ENCODE results near the gene MOB3B. TPM values are rescaled to one million over a fixed set of nuclear protein-coding genes. Genes with fewer than 3 reads are reported as not detected.

Gene MOB3B
- total RNA-seq, 1 donor from 2014 or later: 17.8 TPM

GRCh38 chr9:27536168-27536567 lies 6.6 kb upstream of the MOB3B start:
- peaks cover 38% of the 10 kb centered on the region for H3K4me1 ChIP-seq
- ATAC-seq (no peak), DNase-seq (no peak)
- intact Hi-C loops (cut with DNase I): no loop called here
- H3K9me3 ChIP-seq: no peaks in the 10 kb centered on the region
- H3K4me3 ChIP-seq: no peak overlapping the region
- no peak overlapping the region for H3K27ac ChIP-seq
- no peaks in the 10 kb centered on the region for H3K27me3 ChIP-seq
- H3K36me3 ChIP-seq: no peaks in the 10 kb centered on the region
- TF ChIP-seq CTCF (IDR thresholded peaks at IDR 0.05): no peak

- no peak overlapping the region for H3K27ac ChIP-seq
- DNase-seq: no peak
- TF ChIP-seq CTCF (IDR thresholded peaks at IDR 0.05): no peak
These were observed 6.1 kb upstream of the MOB3B start for GRCh38 chr9:27535701-27536118.

GRCh38 chr9:27534658-27535209 lies 5.1 kb upstream of the MOB3B start:
- peak; percentile 66 for ATAC-seq
- no peak for DNase-seq
- Histone ChIP-seq H3K4me1 (peaks cover 25% of the 10 kb centered on the region), H3K9me3 (no peaks in the 10 kb centered on the region), H3K27ac (peak overlapping the region; percentile 33), H3K36me3 (no peaks in the 10 kb centered on the region), H3K27me3 (no peaks in the 10 kb centered on the region), H3K4me3 (no peak overlapping the region)
- intact Hi-C loops (cut with DNase I): no loop called here
- no peak for TF ChIP-seq CTCF (IDR thresholded peaks at IDR 0.05)

More at GRCh38 chr9:27535701-27536118, 6.1 kb upstream of the MOB3B start:
- Histone ChIP-seq H3K9me3 (no peaks in the 10 kb centered on the region), H3K27me3 (no peaks in the 10 kb centered on the region), H3K4me3 (no peak overlapping the region), H3K36me3 (no peaks in the 10 kb centered on the region), H3K4me1 (peaks cover 35% of the 10 kb centered on the region)
- peak; percentile 54 for ATAC-seq
- intact Hi-C loops (cut with DNase I): no loop called here

GRCh38 chr9:27534131-27534530 lies 4.5 kb upstream of the MOB3B start:
- no peaks in the 10 kb centered on the region for H3K27me3 ChIP-seq
- no peak for TF ChIP-seq CTCF (IDR thresholded peaks at IDR 0.05)
- H3K36me3 ChIP-seq: no peaks in the 10 kb centered on the region
- no peak overlapping the region for H3K4me3 ChIP-seq
- ATAC-seq: no peak
- intact Hi-C loops (cut with DNase I): no loop called here
- H3K9me3 ChIP-seq: no peaks in the 10 kb centered on the region
- H3K4me1 ChIP-seq: peaks cover 21% of the 10 kb centered on the region
- H3K27ac ChIP-seq: peak overlapping the region; percentile 33
- no peak for DNase-seq

GRCh38 chr9:27533311-27533710 lies 3.7 kb upstream of the MOB3B start:
- no peak for TF ChIP-seq CTCF (IDR thresholded peaks at IDR 0.05)
- Histone ChIP-seq H3K4me3 (no peak overlapping the region), H3K4me1 (peaks cover 21% of the 10 kb centered on the region), H3K36me3 (no peaks in the 10 kb centered on the region), H3K27me3 (no peaks in the 10 kb centered on the region), H3K27ac (peak overlapping the region; percentile 33), H3K9me3 (no peaks in the 10 kb centered on the region)
- ATAC-seq (no peak), DNase-seq (no peak)
- intact Hi-C loops (cut with DNase I): no loop called here

GRCh38 chr9:27532046-27532445 lies 2.4 kb upstream of the MOB3B start:
- intact Hi-C loops (cut with DNase I): no loop called here
- Histone ChIP-seq H3K27ac (no peak overlapping the region), H3K9me3 (no peaks in the 10 kb centered on the region), H3K36me3 (no peaks in the 10 kb centered on the region), H3K4me1 (peaks cover 17% of the 10 kb centered on the region), H3K4me3 (no peak overlapping the region), H3K27me3 (no peaks in the 10 kb centered on the region)
- DNase-seq (no peak), ATAC-seq (no peak)
- no peak for TF ChIP-seq CTCF (IDR thresholded peaks at IDR 0.05)

Data from upper lobe of right lung (tissue), 1 donor.